OCI-LY7 (cell line): ENCODE results near the gene SP140L. TPM values are rescaled to one million over a fixed set of nuclear protein-coding genes. Genes with fewer than 3 reads are reported as not detected.

Experiments
- BruUV-seq: library from RNA; stranded (reverse); fragments of 400-500 nt; replicated peaks from 2 replicates; lab custom pipeline; 2021; lab: Mats Ljungman, UMichigan
- CTCF ChIA-PET: fragments of 300-600 bp; sonication (Branson Sonifier 250); formaldehyde crosslinking; loops from one replicate; lab custom pipeline; 2022; ENCODE audit warnings: antibody characterized with exemption; ENCODE audit not compliant: unreplicated experiment; lab: Charles Lee
- POLR2A ChIA-PET: fragments of 300-600 bp; sonication (Branson Sonifier 250); formaldehyde crosslinking; loops from one replicate; lab custom pipeline; 2022; ENCODE audit warnings: antibody characterized with exemption; lab: Charles Lee
- DNase-seq: peaks from one replicate; pipeline ENCODE4 v3.0.0-alpha.2; 2015; ENCODE audit warnings: low spot score
- H2AFZ ChIP-seq: fragments of 200-600 bp; sonication (generic), shearing (Covaris generic); 2 replicates; pipeline ENCODE4 v1.6.1; 2014; ENCODE audit warnings: mild to moderate bottlenecking, antibody characterized with exemption, low read length, moderate library complexity
- H3K27ac ChIP-seq: fragments of 200-600 bp; sonication (generic); 2 replicates; pipeline ENCODE4 v1.5.1; 2014; ENCODE audit warnings: mixed run types, low read depth, mild to moderate bottlenecking, moderate library complexity, low read length, inconsistent platforms; ENCODE audit not compliant: poor library complexity, severe bottlenecking
- H3K36me3 ChIP-seq: fragments of 200-600 bp; sonication (generic); 2 replicates; pipeline ENCODE4 v1.6.1; 2014; ENCODE audit warnings: mild to moderate bottlenecking, antibody characterized with exemption, low read length, moderate library complexity, mixed read lengths; ENCODE audit not compliant: insufficient read depth
- H3K4me1 ChIP-seq: fragments of 200-600 bp; sonication (generic); 2 replicates; pipeline ENCODE4 v1.5.1; 2014; ENCODE audit warnings: mild to moderate bottlenecking, low read length; ENCODE audit not compliant: insufficient read depth, poor library complexity, severe bottlenecking
- H3K4me2 ChIP-seq: fragments of 200-600 bp; sonication (generic); 2 replicates; pipeline ENCODE4 v1.6.1; 2014; ENCODE audit warnings: mild to moderate bottlenecking, low read length
- H3K4me3 ChIP-seq: fragments of 200-600 bp; sonication (generic); 2 replicates; pipeline ENCODE4 v1.5.1; 2014; ENCODE audit warnings: mild to moderate bottlenecking, low read depth, low read length; ENCODE audit not compliant: poor library complexity, severe bottlenecking
- H3K79me2 ChIP-seq: fragments of 200-600 bp; sonication (generic); 2 replicates; pipeline ENCODE4 v1.6.1; 2016; ENCODE audit warnings: low read depth, mild to moderate bottlenecking, low read length, moderate library complexity, mixed read lengths; ENCODE audit not compliant: insufficient read depth
- H3K9me2 ChIP-seq: fragments of 200-600 bp; sonication (generic); 2 replicates; pipeline ENCODE4 v1.6.1; 2016; ENCODE audit warnings: mild to moderate bottlenecking, low read length, mixed read lengths; ENCODE audit not compliant: insufficient read depth
- H3K9me3 ChIP-seq: fragments of 200-600 bp; sonication (generic); 2 replicates; pipeline ENCODE4 v1.6.1; 2014; ENCODE audit warnings: mild to moderate bottlenecking, mixed run types, low read length, mixed read lengths
- H4K20me1 ChIP-seq: fragments of 200-600 bp; sonication (generic); 2 replicates; pipeline ENCODE4 v1.6.1; 2014; ENCODE audit warnings: mild to moderate bottlenecking, antibody characterized with exemption, low read length, moderate library complexity, mixed read lengths; ENCODE audit not compliant: insufficient read depth
- EZH2phosphoT487 ChIP-seq: fragments of 200-600 bp; sonication (generic); IDR thresholded peaks from 2 replicates; pipeline ENCODE4 v1.6.1; 2018; ENCODE audit warnings: low read depth, borderline replicate concordance, mild to moderate bottlenecking, mixed run types, antibody characterized with exemption, low read length, moderate library complexity, mixed read lengths
- intact Hi-C: fragments of 100-400 bp; cut with micrococcal nuclease; formaldehyde crosslinking; loops from one replicate; pipeline ENCODE4 v1.10.0; 2022; ENCODE audit not compliant: unreplicated experiment
- total RNA-seq, 2 experiments: library from RNA; depleted of rRNA in 1 of 2; stranded (reverse); fragments of >200 nt in 1 of 2; shearing (Covaris generic) in 1 of 2; gene quantifications; 2 replicates each; pipeline ENCODE4 v1.2.3, GENCODE V29; 2014 to 2022
- TF ChIP-seq, protein P1 (sequence below): fragments of 200-600 bp; sonication (generic); conservative IDR thresholded peaks from 2 replicates; pipeline ENCODE4 v1.5.1; 2014; ENCODE audit warnings: mild to moderate bottlenecking, antibody characterized with exemption, low read length, moderate library complexity, mixed read lengths

The SP140L gene
- total RNA-seq, 2 experiments from 2014 or later: 10.4 to 19.3 TPM

DNA sequence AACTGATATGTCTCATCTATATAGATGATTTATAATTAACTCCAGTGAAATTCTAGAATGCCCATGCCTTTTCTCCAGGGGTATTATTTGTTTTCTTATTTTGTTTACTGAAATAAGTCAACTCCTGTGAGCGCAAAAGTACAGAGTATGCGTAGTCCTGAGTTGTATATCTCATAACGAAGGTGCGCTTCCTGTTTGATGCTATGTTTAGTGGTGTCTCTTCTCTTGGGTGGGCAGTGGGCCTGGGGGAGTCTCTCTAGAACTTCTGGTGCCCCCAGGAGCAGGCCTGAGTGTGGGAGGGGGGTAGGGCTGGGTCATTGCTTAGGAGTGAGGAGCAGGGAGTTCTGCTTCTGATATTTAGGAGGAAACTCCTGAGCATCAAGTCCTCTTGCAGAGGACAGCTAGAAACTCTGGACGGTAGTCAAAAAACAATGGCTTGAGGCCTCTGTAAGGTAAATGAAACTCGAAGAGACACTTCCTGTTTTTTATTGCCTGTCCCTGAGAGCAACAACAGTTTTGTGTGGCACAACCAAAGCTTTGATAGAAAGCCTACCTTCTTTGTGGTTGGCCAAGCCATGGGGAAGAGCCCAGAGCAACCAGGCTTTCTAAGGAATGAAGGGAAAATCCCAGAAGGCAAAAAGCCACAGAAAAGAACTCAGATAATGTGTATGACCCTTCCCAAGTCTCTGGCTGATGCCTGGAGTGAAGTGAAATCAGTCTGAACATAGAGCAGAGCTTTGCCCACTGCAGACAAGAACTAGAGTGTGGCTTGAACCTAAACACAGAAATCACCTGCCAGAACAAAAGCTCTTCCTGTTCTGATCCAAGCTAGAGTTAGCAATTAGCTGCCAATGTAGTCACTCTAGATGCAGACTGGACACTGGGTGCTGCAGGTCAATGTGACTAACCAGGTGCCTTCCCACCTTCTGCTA is 8.5 kb upstream of the SP140L start:
- Histone ChIP-seq H4K20me1 (no peaks in the 10 kb centered on the region), H3K9me2 (no peaks in the 10 kb centered on the region), H3K79me2 (no peaks in the 10 kb centered on the region), H2AFZ (peak overlapping the region; percentile 90), H3K36me3 (no peaks in the 10 kb centered on the region; the same call in 1 of the 2 replicates), H3K9me3 (peaks cover 11% of the 10 kb centered on the region; the same call in 1 of the 2 replicates), H3K4me2 (peak overlapping the region; percentile 69), H3K4me1 (peaks cover 25% of the 10 kb centered on the region), H3K4me3 (peak overlapping the region; percentile 40), H3K27ac (peak overlapping the region; percentile 76)
- peak; percentile 74 for DNase-seq
- intact Hi-C loops: loop anchor here (5.0 kb wide), 2 partner anchors 91 to 111 kb away; partner anchors contain the start of gene SP140
- ChIA-PET CTCF (no interaction called here), POLR2A (interaction anchor here (0.7 to 3.0 kb wide), 8 partner anchors 9 to 152 kb away, joined by 3 to 14 read pairs (median 4); partner anchors contain the start of gene SP140L)
- BruUV-seq: no TSS peak
- no peak for TF ChIP-seq EZH2phosphoT487
- TF ChIP-seq, protein P1, sequence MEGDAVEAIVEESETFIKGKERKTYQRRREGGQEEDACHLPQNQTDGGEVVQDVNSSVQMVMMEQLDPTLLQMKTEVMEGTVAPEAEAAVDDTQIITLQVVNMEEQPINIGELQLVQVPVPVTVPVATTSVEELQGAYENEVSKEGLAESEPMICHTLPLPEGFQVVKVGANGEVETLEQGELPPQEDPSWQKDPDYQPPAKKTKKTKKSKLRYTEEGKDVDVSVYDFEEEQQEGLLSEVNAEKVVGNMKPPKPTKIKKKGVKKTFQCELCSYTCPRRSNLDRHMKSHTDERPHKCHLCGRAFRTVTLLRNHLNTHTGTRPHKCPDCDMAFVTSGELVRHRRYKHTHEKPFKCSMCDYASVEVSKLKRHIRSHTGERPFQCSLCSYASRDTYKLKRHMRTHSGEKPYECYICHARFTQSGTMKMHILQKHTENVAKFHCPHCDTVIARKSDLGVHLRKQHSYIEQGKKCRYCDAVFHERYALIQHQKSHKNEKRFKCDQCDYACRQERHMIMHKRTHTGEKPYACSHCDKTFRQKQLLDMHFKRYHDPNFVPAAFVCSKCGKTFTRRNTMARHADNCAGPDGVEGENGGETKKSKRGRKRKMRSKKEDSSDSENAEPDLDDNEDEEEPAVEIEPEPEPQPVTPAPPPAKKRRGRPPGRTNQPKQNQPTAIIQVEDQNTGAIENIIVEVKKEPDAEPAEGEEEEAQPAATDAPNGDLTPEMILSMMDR: no peak

- H4K20me1 ChIP-seq: no peaks in the 10 kb centered on the region
- POLR2A ChIA-PET: interaction anchor here (0.6 to 3.0 kb wide), 7 partner anchors 8 to 282 kb away, joined by 3 to 14 read pairs (median 4); partner anchors contain the start of gene SP140L
- H3K36me3 ChIP-seq: no peaks in the 10 kb centered on the region; the same call in 1 of the 2 replicates
- BruUV-seq: no TSS peak
- H2AFZ ChIP-seq: peak overlapping the region; percentile 90; the same call in 1 of the 2 replicates
- intact Hi-C loops: loop anchor here (5.0 kb wide), 2 partner anchors 92 to 112 kb away; partner anchors contain the start of gene SP140
- no peaks in the 10 kb centered on the region for H3K9me2 ChIP-seq
- no peak for TF ChIP-seq EZH2phosphoT487
- TF ChIP-seq, protein P1: no peak
- peaks cover 11% of the 10 kb centered on the region; the same call in 1 of the 2 replicates for H3K9me3 ChIP-seq
- H3K4me2 ChIP-seq: peak overlapping the region; percentile 69
- peak overlapping the region; percentile 40 for H3K4me3 ChIP-seq
- peak; percentile 92 for DNase-seq
- CTCF ChIA-PET: no interaction called here
- H3K79me2 ChIP-seq: no peaks in the 10 kb centered on the region
- peak overlapping the region; percentile 76 for H3K27ac ChIP-seq
- peaks cover 25% of the 10 kb centered on the region for H3K4me1 ChIP-seq
Observed at GRCh38 chr2:230319211-230319862, 7.7 kb upstream of the SP140L start.
